Measurements from ENCODE around the gene ACO2. TPM values are rescaled to one million over a fixed set of nuclear protein-coding genes. Genes with fewer than 3 reads are reported as not detected.
"Not testable (repeated sequence)": the region's sequence is repeated elsewhere in the genome, so short reads cannot be mapped to it uniquely, and the experiment has no call there.

Gene ACO2
- total RNA-seq, 4 donors from 2014 or later, result 115 to 227 (median 132) TPM

DNA sequence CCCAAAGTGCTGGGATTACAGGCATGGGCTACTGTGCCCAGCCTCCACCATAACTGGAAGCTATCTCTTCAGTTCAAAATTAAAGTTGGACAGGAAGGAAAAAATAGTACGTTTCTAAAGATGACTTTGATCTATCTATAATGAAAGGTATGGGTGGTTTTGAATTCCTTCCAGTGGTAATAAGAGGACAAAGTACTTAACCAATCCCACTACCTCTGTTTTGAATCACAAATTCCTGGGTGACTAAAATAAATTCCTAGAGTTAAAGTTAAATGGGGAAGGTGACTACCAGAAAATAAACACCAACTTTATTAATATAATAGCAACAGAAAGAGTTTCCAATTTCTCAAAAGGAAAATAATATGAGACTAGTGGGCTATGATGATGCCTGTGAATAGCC, 9.5 kb upstream of the ACO2 start:
- H3K27me3 ChIP-seq, result no peaks in the 10 kb centered on the region
- no peaks in the 10 kb centered on the region for H3K9me3 ChIP-seq
- 50% methylated on average over 1 of the region's 1 CpG; no CpG with 5 or more reads in 1 of the 2 donors for WGBS, 2 donors (ENCODE audit: low coverage in 1 of 2)
- H3K4me1 ChIP-seq, result peaks cover 0 to 15% (median 0%) of the 10 kb centered on the region in 3 donors
- no peak overlapping the region for H3K4me3 ChIP-seq
- H3K36me3 ChIP-seq, result peaks cover 0 to 70% of the 10 kb centered on the region in 2 donors
- TF ChIP-seq EP300 (IDR thresholded peaks at IDR 0.05) (no peak), POLR2AphosphoS5 (IDR thresholded peaks at IDR 0.05) (no peak), POLR2A (IDR thresholded peaks at IDR 0.05) (no peak)
- TF ChIP-seq, protein P1, sequence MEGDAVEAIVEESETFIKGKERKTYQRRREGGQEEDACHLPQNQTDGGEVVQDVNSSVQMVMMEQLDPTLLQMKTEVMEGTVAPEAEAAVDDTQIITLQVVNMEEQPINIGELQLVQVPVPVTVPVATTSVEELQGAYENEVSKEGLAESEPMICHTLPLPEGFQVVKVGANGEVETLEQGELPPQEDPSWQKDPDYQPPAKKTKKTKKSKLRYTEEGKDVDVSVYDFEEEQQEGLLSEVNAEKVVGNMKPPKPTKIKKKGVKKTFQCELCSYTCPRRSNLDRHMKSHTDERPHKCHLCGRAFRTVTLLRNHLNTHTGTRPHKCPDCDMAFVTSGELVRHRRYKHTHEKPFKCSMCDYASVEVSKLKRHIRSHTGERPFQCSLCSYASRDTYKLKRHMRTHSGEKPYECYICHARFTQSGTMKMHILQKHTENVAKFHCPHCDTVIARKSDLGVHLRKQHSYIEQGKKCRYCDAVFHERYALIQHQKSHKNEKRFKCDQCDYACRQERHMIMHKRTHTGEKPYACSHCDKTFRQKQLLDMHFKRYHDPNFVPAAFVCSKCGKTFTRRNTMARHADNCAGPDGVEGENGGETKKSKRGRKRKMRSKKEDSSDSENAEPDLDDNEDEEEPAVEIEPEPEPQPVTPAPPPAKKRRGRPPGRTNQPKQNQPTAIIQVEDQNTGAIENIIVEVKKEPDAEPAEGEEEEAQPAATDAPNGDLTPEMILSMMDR (IDR thresholded peaks at IDR 0.05), result no peak
- ATAC-seq, result no peak
- H3K27ac ChIP-seq, result peak overlapping the region in 1 of 4 donors; percentile 38

DNA sequence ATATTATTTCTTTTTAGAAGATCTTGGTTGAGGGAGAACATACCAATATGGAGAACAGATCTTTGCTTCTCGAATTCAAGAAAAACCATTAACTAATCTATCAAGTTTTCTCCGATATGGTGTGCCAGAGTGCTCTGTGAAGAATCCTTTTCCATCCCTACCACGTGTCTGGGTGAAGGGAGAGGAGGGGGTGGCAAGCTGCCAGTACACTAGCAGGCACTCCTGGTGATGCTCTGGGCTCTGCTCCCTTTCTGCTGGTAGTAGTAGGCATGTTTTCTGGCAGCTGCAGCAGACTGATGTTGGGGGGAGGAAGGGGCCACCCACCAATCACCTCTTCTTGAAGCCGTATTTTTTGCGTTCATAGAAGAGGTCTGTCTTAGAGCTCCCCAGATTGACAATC, 8.8 kb upstream of the ACO2 start:
- H3K9me3 ChIP-seq, H3K4me3 ChIP-seq, H3K27me3 ChIP-seq, ATAC-seq: not testable (repeated sequence)
- H3K4me1 ChIP-seq, result peaks cover 0 to 15% (median 0%) of the 10 kb centered on the region in 3 donors
- H3K36me3 ChIP-seq, result peaks cover 0 to 76% of the 10 kb centered on the region in 2 donors
- WGBS, 2 donors (ENCODE audit: low coverage in 1 of 2), result 27 to 61% methylated on average over 2 to 5 of the region's 5 CpGs
- peak overlapping the region in 2 of 4 donors; percentile 29 to 38 for H3K27ac ChIP-seq

DNA sequence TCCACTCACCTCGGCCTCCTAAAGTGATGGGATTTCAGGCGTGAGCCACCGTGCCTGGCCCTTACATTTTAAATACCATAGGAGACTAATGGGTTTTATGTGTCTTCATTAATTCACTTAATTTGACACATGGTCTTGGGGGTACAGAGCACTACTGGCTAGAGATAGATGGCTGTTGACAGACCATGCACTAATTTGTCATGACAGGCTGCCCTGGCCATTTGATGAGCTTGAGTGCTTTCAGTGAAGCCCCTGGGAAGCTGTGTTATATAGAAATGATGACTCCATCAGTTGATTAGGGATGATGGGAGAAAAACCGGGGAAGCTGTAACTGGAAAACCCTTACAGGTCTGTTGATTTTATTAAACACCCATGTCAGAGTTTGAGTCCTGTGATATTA, 7.0 kb upstream of the ACO2 start:
- no peaks in the 10 kb centered on the region for H3K9me3 ChIP-seq
- H3K4me3 ChIP-seq, result no peak overlapping the region
- H3K4me1 ChIP-seq, result peaks cover 0 to 23% (median 0%) of the 10 kb centered on the region in 3 donors
- H3K27ac ChIP-seq, result no peak overlapping the region
- no peaks in the 10 kb centered on the region for H3K27me3 ChIP-seq
- H3K36me3 ChIP-seq, result peaks cover 0 to 94% of the 10 kb centered on the region in 2 donors
- 92% methylated on average over 4 of the region's 4 CpGs; no CpG with 5 or more reads in 1 of the 2 donors for WGBS, 2 donors (ENCODE audit: low coverage in 1 of 2)
- no peak for ATAC-seq
- TF ChIP-seq POLR2A (IDR thresholded peaks at IDR 0.05) (no peak), EP300 (IDR thresholded peaks at IDR 0.05) (no peak), POLR2AphosphoS5 (IDR thresholded peaks at IDR 0.05) (no peak)
- TF ChIP-seq, protein P1 (IDR thresholded peaks at IDR 0.05), result no peak

DNA sequence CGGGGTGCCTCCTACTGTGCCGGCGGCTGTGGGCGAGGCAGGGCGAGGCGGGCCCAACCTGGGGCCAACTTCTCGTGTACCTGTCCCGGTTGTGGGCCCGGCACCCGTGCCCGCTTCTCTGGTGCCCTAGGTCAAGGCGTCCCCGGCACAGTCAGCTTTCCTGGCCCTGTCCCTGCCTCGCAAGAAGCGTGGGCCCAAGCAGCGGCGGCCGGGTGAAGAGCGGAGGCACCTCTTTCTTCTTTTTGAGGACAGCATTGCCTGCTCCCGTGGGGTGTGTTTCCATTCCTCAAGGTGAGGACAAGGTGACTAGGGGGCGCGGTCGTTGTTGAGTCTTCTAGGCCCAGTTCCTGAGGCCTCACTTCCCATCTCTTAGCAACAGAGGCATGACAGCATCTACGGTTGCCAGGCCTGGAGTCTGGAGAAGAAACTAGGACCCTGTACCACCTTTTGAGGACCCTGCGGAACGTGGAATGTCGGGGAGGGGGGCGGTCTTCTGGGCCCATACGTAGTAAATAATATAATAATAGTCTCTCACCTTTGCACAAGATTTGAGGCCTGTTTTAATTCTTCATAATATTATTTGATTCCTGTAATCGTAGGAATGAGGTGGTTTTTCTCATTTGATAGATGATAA, 418 bp downstream of the ACO2 start:
- Histone ChIP-seq H3K9me3 (no peaks in the 10 kb centered on the region), H3K4me1 (peaks cover 2 to 71% (median 23%) of the 10 kb centered on the region in 3 donors), H3K27me3 (no peaks in the 10 kb centered on the region), H3K36me3 (peaks cover 0 to 44% of the 10 kb centered on the region in 2 donors), H3K27ac (peak overlapping the region; percentile 87 to 95 (median 92)), H3K4me3 (peak overlapping the region; percentile 66 to 90)
- TF ChIP-seq, protein P1 (IDR thresholded peaks at IDR 0.05), result peak in 1 of 4 experiments; percentile 13
- no peak for TF ChIP-seq POLR2AphosphoS5 (IDR thresholded peaks at IDR 0.05)
- 0 to 2% methylated on average over 6 to 10 of the region's 30 CpGs for WGBS, 2 donors (ENCODE audit: low coverage in 1 of 2)
- ATAC-seq, result no peak

DNA sequence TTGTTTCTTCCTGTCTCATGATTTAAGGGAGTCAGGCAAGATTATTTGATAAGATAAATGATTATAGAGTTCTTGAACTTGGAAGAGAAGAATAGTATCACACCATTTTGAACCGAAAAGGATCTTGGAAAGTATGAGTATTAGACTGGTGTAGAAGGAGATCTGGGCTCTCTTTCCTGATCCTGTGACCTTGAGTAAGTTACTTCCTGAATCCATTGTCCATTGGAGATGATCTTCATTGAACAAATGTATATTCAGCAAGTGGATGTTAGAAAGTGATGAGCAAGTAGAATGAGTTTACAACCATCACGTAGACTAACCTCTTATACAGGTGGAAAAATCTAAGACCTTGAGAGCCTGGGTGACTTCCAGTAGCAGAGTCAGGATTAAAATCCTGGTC, 2.0 kb downstream of the ACO2 start:
- no peak for ATAC-seq
- Histone ChIP-seq H3K4me3 (no peak overlapping the region), H3K4me1 (peaks cover 2 to 85% (median 23%) of the 10 kb centered on the region in 3 donors), H3K27me3 (no peaks in the 10 kb centered on the region), H3K36me3 (peaks cover 0 to 29% of the 10 kb centered on the region in 2 donors), H3K9me3 (no peaks in the 10 kb centered on the region), H3K27ac (peak overlapping the region in 2 of 4 donors; percentile 2 to 93)
- TF ChIP-seq POLR2A (IDR thresholded peaks at IDR 0.05) (no peak), EP300 (IDR thresholded peaks at IDR 0.05) (no peak), POLR2AphosphoS5 (IDR thresholded peaks at IDR 0.05) (no peak)
- TF ChIP-seq, protein P1 (IDR thresholded peaks at IDR 0.05), result no peak
- 54 to 67% methylated on average over 2 of the region's 2 CpGs for WGBS, 2 donors (ENCODE audit: low coverage in 1 of 2)
